NCI-H524 treated with DMSO at 0.1 percent for 48 hours (cell line): Measurements from ENCODE around the gene ATP5PF.
"Not testable (repeated sequence)": the region's sequence is repeated elsewhere in the genome, so short reads cannot be mapped to it uniquely, and the experiment has no call there.

ENCODE experiments used
- DNase-seq: peaks from one replicate; lab custom pipeline; 2025; lab: John Stamatoyannopoulos, UW

ATP5PF gene

GRCh38 chr21:25722631-25723030, 12.1 kb downstream of the ATP5PF start:
- DNase-seq, result no peak

DNA sequence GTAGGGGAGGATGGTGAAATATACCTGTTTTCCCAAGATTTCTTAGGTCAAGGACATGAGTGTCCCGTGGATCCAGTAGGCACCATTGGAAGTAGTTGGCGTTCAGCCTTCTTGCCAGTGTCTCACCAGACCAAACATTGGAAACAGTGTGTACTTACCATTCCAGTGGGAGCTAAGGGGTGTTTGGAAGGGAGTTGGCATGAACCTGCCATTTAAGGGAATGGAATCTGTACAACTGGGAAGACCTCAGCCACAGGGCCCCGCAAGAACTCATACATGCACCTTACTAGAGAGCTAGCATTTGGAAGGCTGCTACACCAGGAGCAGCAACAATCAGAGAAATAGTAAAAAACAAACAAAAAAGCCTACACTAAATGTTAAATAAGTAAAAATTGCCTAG, 12.7 kb downstream of the ATP5PF start:
- no peak for DNase-seq

DNA sequence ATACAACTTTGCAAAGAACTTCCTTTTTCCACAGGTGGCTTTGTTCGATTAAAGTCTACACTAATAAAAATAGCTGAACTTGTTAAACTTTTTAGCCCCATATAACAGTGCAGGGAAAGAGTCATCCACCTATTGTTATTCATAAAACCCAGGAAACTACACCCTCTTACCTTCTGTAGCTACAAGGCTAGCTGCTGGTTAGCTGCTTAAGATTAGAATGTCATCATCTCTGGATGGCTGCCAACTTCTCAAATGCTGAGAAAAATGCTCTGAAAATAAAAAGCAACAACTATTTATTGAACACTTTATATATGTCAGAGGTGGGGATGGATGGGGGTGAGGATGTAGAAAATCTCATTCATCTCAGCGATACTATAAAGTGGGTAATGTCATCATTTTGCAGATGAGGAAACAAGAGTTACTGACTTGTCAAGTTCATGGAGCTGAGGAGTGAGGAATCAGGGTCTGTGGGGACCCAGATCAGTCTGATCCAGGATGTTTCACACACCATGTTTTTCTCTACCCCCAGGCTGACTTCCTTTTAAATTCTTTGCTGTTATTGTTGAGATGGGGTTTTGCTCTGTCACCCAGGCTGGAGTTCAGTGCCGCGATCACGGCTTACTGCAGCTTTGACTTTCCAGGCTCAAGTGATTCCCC, 17.1 kb downstream of the ATP5PF start:
- DNase-seq, result no peak

DNA sequence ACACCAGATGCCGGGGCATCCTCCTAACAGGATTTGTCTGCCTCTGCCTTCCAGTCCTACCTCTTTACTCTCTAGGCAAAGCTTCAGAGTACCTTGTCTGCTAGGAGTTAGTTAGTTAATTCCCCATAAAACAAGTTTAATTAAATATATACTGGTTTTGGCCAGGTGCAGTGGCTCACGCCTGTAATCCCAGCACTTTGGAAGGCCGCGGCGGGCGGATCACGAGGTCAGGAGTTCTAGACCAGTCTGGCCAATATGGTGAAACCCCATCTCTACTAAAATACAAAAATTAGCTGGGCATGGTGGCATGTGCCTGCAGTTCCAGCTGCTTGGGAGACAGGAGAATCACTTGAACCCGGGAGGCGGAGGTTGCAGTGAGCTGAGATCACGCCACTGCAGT, 20.6 kb downstream of the ATP5PF start:
- not testable (repeated sequence) for DNase-seq

GRCh38 chr21:25710550-25710949, 24.2 kb downstream of the ATP5PF start:
- no peak for DNase-seq

DNA sequence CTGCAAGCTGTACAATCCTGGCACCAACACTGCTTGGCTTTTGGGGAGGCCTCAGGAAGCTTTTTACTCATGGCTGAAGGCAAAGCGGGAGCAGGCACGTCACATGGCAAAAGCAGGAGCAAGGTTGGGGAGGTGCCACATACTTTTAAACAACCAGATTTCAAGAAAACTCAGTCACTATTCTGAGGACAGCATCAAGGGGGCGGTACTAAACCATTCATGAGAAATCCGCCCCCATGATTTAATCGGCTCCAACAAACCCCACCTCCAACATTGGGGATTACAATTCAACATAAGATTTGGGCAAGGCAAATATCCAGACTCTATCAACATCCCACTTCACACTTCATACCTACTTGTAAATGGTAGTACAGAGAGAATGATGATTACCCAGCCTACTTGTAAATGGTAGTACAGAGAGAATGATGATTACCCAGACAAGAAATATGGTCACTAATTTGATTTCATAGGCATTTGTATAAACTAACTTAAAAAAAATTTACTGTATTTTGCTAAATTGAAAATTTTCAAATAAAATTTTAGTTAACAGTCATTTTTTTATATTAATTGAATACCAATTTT, 24.9 kb downstream of the ATP5PF start:
- DNase-seq, result no peak

DNA sequence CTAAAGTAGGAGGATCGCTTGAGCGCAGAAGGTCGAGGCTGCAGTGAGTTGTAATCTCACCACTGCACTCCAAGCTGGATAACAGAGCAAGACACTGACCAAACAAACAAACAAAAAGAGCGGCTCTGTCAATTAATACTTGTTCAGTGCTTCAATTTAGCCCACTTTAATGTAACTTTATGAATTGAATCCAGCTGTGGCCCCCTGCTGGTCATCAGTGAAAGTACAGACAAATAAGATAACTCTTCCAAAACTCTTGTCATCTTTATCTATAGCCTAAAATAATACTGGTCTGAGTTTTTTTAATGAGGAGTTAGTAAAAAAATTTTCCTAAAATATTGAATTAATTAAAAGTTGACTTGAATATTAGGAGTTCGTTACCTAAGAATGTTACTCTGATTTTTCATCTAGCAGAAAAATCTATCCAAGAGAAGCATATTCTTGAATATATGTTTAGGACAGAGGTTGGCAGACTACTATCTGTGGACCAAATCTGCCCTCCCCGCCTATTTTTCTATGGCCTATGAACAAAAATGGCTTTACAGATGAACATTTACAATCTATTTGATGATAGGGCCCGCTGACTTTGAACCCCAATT, 26.1 kb downstream of the ATP5PF start:
- no peak for DNase-seq

DNA sequence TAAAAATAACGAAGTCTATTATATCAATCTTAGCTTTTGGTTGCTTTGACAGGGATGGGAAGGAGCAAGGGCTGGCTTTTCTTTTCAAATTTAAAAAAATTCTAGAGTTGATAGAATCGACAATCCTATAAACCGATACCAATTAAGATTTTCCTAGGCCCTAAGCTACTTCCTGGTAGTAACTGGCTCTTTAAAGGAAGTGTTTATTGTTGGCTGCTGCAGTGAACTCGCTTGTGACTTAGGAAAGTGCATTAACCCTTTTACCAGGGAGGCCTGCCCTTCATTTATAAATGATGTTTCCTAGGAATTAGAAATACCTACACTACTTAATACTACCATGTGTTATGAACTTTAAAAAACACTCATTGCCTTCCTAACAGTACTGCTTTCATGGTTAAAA, 33.2 kb downstream of the ATP5PF start:
- no peak for DNase-seq

DNA sequence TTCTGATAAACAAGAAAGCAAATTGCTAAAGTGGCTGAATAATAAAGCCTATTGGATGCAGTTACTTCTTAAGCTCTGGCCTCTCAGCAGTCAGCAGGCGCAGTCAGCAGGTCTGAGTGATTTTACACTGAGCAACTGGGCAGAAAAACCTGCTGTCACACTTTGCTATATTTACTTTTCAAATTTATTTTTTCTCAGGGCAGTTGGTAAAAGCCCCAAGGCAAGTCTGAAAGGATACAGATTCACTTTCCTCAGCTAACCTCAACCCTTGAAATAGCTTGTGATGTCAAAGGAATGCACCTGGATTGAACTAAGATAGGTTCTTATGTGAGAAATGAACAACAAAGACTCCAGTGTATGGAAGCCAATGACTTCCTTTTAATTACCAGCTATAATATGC, 34.0 kb downstream of the ATP5PF start:
- no peak for DNase-seq

GRCh38 chr21:25695461-25695860, 39.2 kb downstream of the ATP5PF start:
- not testable (repeated sequence) for DNase-seq

DNA sequence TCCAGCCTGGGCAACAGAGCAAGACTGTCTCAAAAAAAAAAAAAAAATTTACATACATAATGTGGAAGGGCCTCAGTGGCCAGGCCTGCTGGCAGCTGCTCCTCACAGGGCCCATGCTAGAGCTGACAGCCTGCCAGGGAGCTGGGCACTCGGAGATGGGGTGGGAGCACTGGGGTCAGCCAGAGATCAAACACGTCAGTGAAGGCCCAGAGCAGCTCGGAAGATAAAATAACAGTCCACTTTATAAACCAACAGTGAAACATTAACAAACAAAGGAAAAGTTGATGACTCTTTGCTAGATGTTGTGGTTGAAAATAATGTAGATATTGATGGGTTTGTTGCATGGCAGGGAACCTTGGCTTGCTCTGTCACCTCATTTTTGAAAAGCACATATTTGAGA, 42.7 kb downstream of the ATP5PF start:
- DNase-seq, result no peak

- DNase-seq, result peak; percentile 57
Measured at GRCh38 chr21:25689226-25689625, 45.5 kb downstream of the ATP5PF start.

- no peak for DNase-seq
Measured at GRCh38 chr21:25688275-25689155, 46.2 kb downstream of the ATP5PF start.

DNA sequence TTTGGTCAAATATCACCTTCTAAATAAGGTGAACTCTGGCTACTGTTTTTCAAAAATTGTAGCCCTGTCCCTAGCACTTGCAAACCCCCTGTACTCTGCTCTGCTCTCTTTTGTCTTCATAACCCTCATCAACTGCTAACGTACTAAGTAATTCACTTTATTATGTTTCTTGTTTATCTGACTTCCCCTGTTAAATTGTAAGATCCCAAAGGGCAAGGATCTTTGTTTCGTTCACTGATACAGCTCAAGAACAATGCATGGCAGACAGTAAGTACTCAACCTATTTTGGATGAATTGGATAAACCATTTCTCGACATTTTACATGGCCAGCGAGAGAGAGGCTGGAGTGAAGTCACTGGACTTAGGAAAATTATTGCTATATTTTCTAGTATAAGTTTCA, 46.9 kb downstream of the ATP5PF start:
- DNase-seq, result no peak

DNA sequence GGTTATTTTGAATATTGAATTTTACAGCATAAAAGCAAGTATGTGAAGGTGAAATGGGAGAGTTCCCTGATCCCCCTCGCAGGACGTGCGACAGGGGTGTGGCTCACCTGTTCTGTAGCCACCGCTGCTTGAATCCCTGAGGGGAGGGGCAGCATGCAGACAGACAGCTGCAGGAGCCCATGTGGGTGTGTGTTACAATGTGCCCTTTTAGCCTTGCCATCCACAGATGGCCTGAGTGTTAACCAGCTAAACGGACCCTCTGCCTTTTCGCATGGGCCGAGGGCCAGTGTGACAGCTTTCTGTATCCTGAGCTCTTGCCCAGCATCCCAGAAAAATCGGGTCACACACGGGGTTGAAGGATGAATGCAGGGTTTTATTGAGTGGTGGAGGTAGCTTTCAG, 52.3 kb downstream of the ATP5PF start:
- no peak for DNase-seq

DNA sequence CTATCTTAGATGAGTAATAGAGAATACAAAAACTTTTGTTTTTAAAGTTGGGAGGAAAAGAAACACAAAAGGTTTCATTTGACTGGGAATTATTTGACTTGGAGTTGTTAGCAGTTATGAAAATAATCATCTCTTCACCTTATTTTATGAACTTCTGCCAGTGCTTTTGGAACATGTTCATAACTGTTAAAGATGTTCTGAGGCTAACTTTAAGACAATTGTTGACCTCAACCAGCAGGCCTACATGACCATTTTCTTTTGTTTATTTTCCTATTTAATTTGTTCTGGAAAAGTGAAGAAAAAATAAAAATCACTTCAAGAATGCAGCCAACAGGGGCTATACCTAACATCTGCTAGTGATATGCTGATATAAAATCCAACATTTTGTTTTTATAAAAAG, 58.3 kb downstream of the ATP5PF start:
- no peak for DNase-seq
